ENCODE results near the gene LRP8.

Gene LRP8

GRCh38 chr1:53328009-53328461, at the start of gene LRP8:
LRP8 (minus strand) TSS chr1:53328070; CDS start chr1:53327912, 158 bp downstream.
- DNase-seq (ENCODE audit: low read depth in 3 of 3, low spot score in 1 of 3): peak; percentile 28 to 74 (median 57)

GRCh38 chr1:53377438-53377841, 49.6 kb upstream of the LRP8 start:
- DNase-seq (ENCODE audit: low read depth in 3 of 3, low spot score in 1 of 3): no peak

- DNase-seq (ENCODE audit: low read depth in 3 of 3, low spot score in 1 of 3): no peak
Observed at GRCh38 chr1:53376742-53377437, 49.0 kb upstream of the LRP8 start.

GRCh38 chr1:53376041-53376461, 48.2 kb upstream of the LRP8 start:
- DNase-seq (ENCODE audit: low read depth in 3 of 3, low spot score in 1 of 3): no peak

GRCh38 chr1:53375440-53375839, 47.6 kb upstream of the LRP8 start:
- no peak for DNase-seq (ENCODE audit: low read depth in 3 of 3, low spot score in 1 of 3)

- no peak for DNase-seq (ENCODE audit: low read depth in 3 of 3, low spot score in 1 of 3)
Observed at GRCh38 chr1:53373246-53373645, 45.4 kb upstream of the LRP8 start.

GRCh38 chr1:53372501-53372951, 44.7 kb upstream of the LRP8 start:
- DNase-seq (ENCODE audit: low read depth in 3 of 3, low spot score in 1 of 3): no peak

GRCh38 chr1:53371851-53372250, 44.0 kb upstream of the LRP8 start:
- DNase-seq (ENCODE audit: low read depth in 3 of 3, low spot score in 1 of 3): no peak

- DNase-seq (ENCODE audit: low read depth in 3 of 3, low spot score in 1 of 3): no peak
Observed at GRCh38 chr1:53371121-53371666, 43.3 kb upstream of the LRP8 start.

GRCh38 chr1:53370369-53370961, 42.6 kb upstream of the LRP8 start:
- DNase-seq (ENCODE audit: low read depth in 3 of 3, low spot score in 1 of 3): no peak

GRCh38 chr1:53369761-53370160, 41.9 kb upstream of the LRP8 start:
- DNase-seq (ENCODE audit: low read depth in 3 of 3, low spot score in 1 of 3): no peak

- no peak for DNase-seq (ENCODE audit: low read depth in 3 of 3, low spot score in 1 of 3)
Observed at GRCh38 chr1:53369034-53369750, 41.3 kb upstream of the LRP8 start.

- DNase-seq (ENCODE audit: low read depth in 3 of 3, low spot score in 1 of 3): no peak
Observed at GRCh38 chr1:53368314-53369033, 40.6 kb upstream of the LRP8 start.

- DNase-seq (ENCODE audit: low read depth in 3 of 3, low spot score in 1 of 3): no peak
Observed at GRCh38 chr1:53367503-53368313, 39.8 kb upstream of the LRP8 start.

- no peak for DNase-seq (ENCODE audit: low read depth in 3 of 3, low spot score in 1 of 3)
Observed at GRCh38 chr1:53366901-53367502, 39.1 kb upstream of the LRP8 start.

- no peak for DNase-seq (ENCODE audit: low read depth in 3 of 3, low spot score in 1 of 3)
Observed at GRCh38 chr1:53365437-53366063, 37.7 kb upstream of the LRP8 start.

- DNase-seq (ENCODE audit: low read depth in 3 of 3, low spot score in 1 of 3): no peak
Observed at GRCh38 chr1:53362851-53363642, 35.2 kb upstream of the LRP8 start.

GRCh38 chr1:53362270-53362669, 34.4 kb upstream of the LRP8 start:
- DNase-seq (ENCODE audit: low read depth in 3 of 3, low spot score in 1 of 3): no peak

GRCh38 chr1:53361541-53361961, 33.7 kb upstream of the LRP8 start:
- no peak for DNase-seq (ENCODE audit: low read depth in 3 of 3, low spot score in 1 of 3)
